ENCODE measurements around the gene NPL. TPM values are rescaled to one million over a fixed set of nuclear protein-coding genes. Genes with fewer than 3 reads are reported as not detected.

Gene NPL
- total and polyA plus RNA-seq, 9 of the 15 experiments (the other 6 are each of a cell fraction or from before 2014, with no cell fraction given), result 9.9 to 22.3 (median 14.2) TPM

DNA sequence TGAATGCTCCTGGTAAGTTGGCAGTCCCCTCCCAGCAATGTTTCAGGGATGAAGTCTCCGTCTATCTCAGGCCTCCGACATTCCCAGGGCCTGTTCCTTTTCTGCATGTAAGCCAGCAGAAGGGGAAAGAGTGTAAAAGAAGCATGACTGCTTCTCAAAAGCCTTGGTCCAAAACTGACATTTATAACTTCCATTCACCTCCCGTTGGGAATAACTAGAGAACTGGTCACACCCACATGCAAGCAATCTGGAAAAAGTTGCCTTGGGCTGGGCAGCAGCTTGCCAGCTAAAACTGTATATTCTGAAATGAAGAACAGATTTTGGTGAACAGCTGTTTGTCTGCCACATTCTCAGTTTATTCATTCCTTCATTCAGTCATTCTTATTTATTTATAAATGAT, 24.2 kb upstream of the NPL start (continued):
- TF ChIP-seq ZNF589 (CRISPR knock-in tag; IDR thresholded peaks at IDR 0.05; ENCODE audit: low read depth), result no peak
- TF ChIP-seq SNIP1 (IDR thresholded peaks at IDR 0.05; ENCODE audit: low read depth), result no peak
- no peak for TF ChIP-seq NELFE (IDR thresholded peaks at IDR 0.05; ENCODE audit: insufficient read depth, insufficient read length)
- no peak for TF ChIP-seq RREB1 (CRISPR knock-in tag; IDR thresholded peaks at IDR 0.05)

- no peak for ATAC-seq
- no peaks in the 10 kb centered on the region for H3K9me1 ChIP-seq (ENCODE audit: control insufficient read depth, insufficient read depth, low read length)
- POLR2A ChIA-PET, result no interaction called here
- no peak overlapping the region for H3K9ac ChIP-seq (ENCODE audit: insufficient read depth in 1 of 2, low read depth in 2 of 2, low read length in 2 of 2)
- CTCF ChIA-PET (ENCODE audit: low intra/inter-chr PET ratio), result no interaction called here
- no peaks in the 10 kb centered on the region for H3K4me1 ChIP-seq (replicated peaks in 1 of 2; ENCODE audit: control insufficient read depth in 2 of 2, insufficient read depth in 2 of 2, low read length in 2 of 2)
- no peak overlapping the region for H3K4me2 ChIP-seq (ENCODE audit: insufficient read depth, low read length)
- H3K27me3 ChIP-seq (ENCODE audit: control insufficient read depth in 2 of 2, insufficient read depth in 2 of 2, low read length in 2 of 2), result peaks cover 11 to 16% of the 10 kb centered on the region in 2 experiments
- WGBS (ENCODE audit: insufficient coverage, low coverage, missing lambda C conversion rate), result 2% methylated on average over 2 of the region's 2 CpGs
- BruUV-seq (replicated peaks), result no TSS peak
- H3K4me3 ChIP-seq, result no peak overlapping the region
- H3K27ac ChIP-seq (ENCODE audit: extremely low read depth, low read depth, low read length), result no peak overlapping the region
- FAIRE-seq, result no peak
- in situ Hi-C loops (cut with MboI) (no loop called here), intact Hi-C loops (cut with micrococcal nuclease) (no loop called here)
- 0 out of 2 replicates have a peak, but pooled peaks cover 3% of the 10 kb centered on the region for H3K9me3 ChIP-seq (replicated peaks; ENCODE audit: control insufficient read depth, insufficient read depth, low read depth, low read length)
- no peak overlapping the region for H2AFZ ChIP-seq (ENCODE audit: low read depth, low read length)
- H3K79me2 ChIP-seq (ENCODE audit: control insufficient read depth, insufficient read depth, low read length), result no peaks in the 10 kb centered on the region
- H4K20me1 ChIP-seq (replicated peaks; ENCODE audit: control insufficient read depth, insufficient read depth, low read length), result no peaks in the 10 kb centered on the region
- no peak for DNase-seq (ENCODE audit: extremely low read depth in 1 of 4, low spot score in 3 of 4)
- H3K36me3 ChIP-seq (ENCODE audit: control insufficient read depth, insufficient read depth, low read length), result no peaks in the 10 kb centered on the region
- TF ChIP-seq POLR2A (conservative IDR thresholded peaks at IDR 0.05) (no peak), E2F3 (CRISPR knock-in tag; IDR thresholded peaks at IDR 0.05) (no peak), KLF1 (tag; IDR thresholded peaks at IDR 0.05) (no peak), PML (IDR thresholded peaks at IDR 0.05; ENCODE audit: low read length) (no peak), POLR3G (IDR thresholded peaks at IDR 0.05; ENCODE audit: extremely low read depth, insufficient read length, insufficient replicate concordance) (no peak), NFRKB (IDR thresholded peaks at IDR 0.05; ENCODE audit: low read depth) (no peak)
These were observed 23.5 kb upstream of the NPL start for GRCh38 chr1:182766050-182766449.

Measured in K562 (cell line).